Body of pancreas (tissue), 4 donors: ENCODE data around the gene CCL23. TPM values are rescaled to one million over a fixed set of nuclear protein-coding genes. Genes with fewer than 3 reads are reported as not detected.
A peak's percentile ranks its signal among the peaks of the same experiment; 100 is the strongest.

ENCODE experiments used
- ATAC-seq: fragments of 150-250 bp; one replicate; pipeline ENCODE4 v1.9.1; 2016
- DNase-seq, 4 donors: peaks; one replicate each; pipeline ENCODE4 v3.0.0-alpha.2; 2019
- H3K27ac ChIP-seq, 4 donors: fragments of 200-600 bp; sonication (generic); 1 replicate in 3 of 4; 2 replicates in 1 of 4; pipeline versions ENCODE4 v1.5.1 to v1.6.1; 2016 to 2019; ENCODE audit warnings: mild to moderate bottlenecking in 1 of 4, mixed read lengths in 1 of 4, moderate library complexity in 1 of 4
- H3K27me3 ChIP-seq, 2 donors: fragments of 200-600 bp; sonication (generic); one replicate each; pipeline ENCODE4 v1.6.0; 2016; ENCODE audit warnings: mild to moderate bottlenecking in 1 of 2
- H3K36me3 ChIP-seq, 2 donors: fragments of 200-600 bp; sonication (generic); replicated peaks in 1 of 2; 2 replicates each; pipeline ENCODE4 v1.5.1; 2016; ENCODE audit warnings: low read depth in 2 of 2; ENCODE audit not compliant: insufficient read depth in 1 of 2
- H3K4me1 ChIP-seq: fragments of 200-600 bp; sonication (generic); one replicate; pipeline ENCODE4 v1.6.0; 2016
- H3K4me3 ChIP-seq, 2 donors: fragments of 200-600 bp; sonication (generic); 1 replicate in 1 of 2; 2 replicates in 1 of 2; pipeline ENCODE4 v1.5.1; 2016 to 2019
- H3K9me3 ChIP-seq, 3 donors: fragments of 200-600 bp; sonication (generic); 1 replicate in 2 of 3; 2 replicates in 1 of 3; pipeline ENCODE4 v1.5.1; 2016
- CTCF ChIP-seq, 7 experiments: fragments of 450-650 bp in 4 of 7; fragments of 200-600 bp in 3 of 7; sonication (generic) in 3 of 7; IDR thresholded peaks; one replicate each; pipeline ENCODE4 v1.5.1; 2016 to 2019; ENCODE audit warnings: antibody characterized with exemption in 7 of 7
- POLR2A ChIP-seq, 3 donors: fragments of 450-650 bp; IDR thresholded peaks; one replicate each; pipeline ENCODE4 v1.6.1; 2016; ENCODE audit warnings: antibody characterized with exemption in 3 of 3, mild to moderate bottlenecking in 2 of 3
- WGBS, 2 donors: methylation state at CpG; one replicate each; pipeline ENCODE4 v1.1.5; 2017; 5-methylcytosine and 5-hydroxymethylcytosine counted together
- intact Hi-C: fragments of 100-400 bp; cut with DNase I; formaldehyde crosslinking; loops from one replicate; pipeline ENCODE4 v1.15.1; 2023
- total RNA-seq, 2 donors: library from RNA; depleted of rRNA; stranded (reverse); fragments of >200 nt; gene quantifications; one replicate each; pipeline ENCODE4 v1.1.0, GENCODE V29; 2016

The CCL23 gene
- total RNA-seq, 2 donors from 2014 or later: 2.6 TPM; not detected in 1

- no peak overlapping the region for H3K27ac ChIP-seq
- no peak overlapping the region for H3K4me3 ChIP-seq
- no peaks in the 10 kb centered on the region for H3K36me3 ChIP-seq
- H3K4me1 ChIP-seq: no peaks in the 10 kb centered on the region
- H3K9me3 ChIP-seq: no peaks in the 10 kb centered on the region
- ATAC-seq (no peak), DNase-seq (peak in 1 of 4 donors; percentile 15)
- TF ChIP-seq POLR2A (IDR thresholded peaks at IDR 0.05): no peak
- no peak for TF ChIP-seq CTCF (IDR thresholded peaks at IDR 0.05)
- intact Hi-C loops: no loop called here
- no peaks in the 10 kb centered on the region for H3K27me3 ChIP-seq
- 80 to 87% methylated on average over 4 of the region's 4 CpGs for WGBS, 2 donors
Measured at GRCh38 chr17:36036235-36036634, 18.5 kb upstream of the CCL23 start.

GRCh38 chr17:36034127-36034526 lies 16.4 kb upstream of the CCL23 start:
- Histone ChIP-seq H3K27me3 (no peaks in the 10 kb centered on the region), H3K4me1 (no peaks in the 10 kb centered on the region), H3K27ac (no peak overlapping the region), H3K36me3 (no peaks in the 10 kb centered on the region), H3K9me3 (no peaks in the 10 kb centered on the region), H3K4me3 (no peak overlapping the region)
- ATAC-seq (no peak), DNase-seq (no peak)
- no peak for TF ChIP-seq CTCF (IDR thresholded peaks at IDR 0.05)
- no peak for TF ChIP-seq POLR2A (IDR thresholded peaks at IDR 0.05)
- WGBS, 2 donors: 8 to 10% methylated on average over 3 of the region's 3 CpGs
- intact Hi-C loops: no loop called here

GRCh38 chr17:36030956-36031355 lies 13.2 kb upstream of the CCL23 start:
- TF ChIP-seq CTCF (IDR thresholded peaks at IDR 0.05) (no peak), POLR2A (IDR thresholded peaks at IDR 0.05) (no peak)

GRCh38 chr17:36027761-36028160 lies 10.0 kb upstream of the CCL23 start:
- H3K27me3 ChIP-seq: no peaks in the 10 kb centered on the region
- TF ChIP-seq POLR2A (IDR thresholded peaks at IDR 0.05) (no peak), CTCF (IDR thresholded peaks at IDR 0.05) (no peak)

More at GRCh38 chr17:36030956-36031355, 13.2 kb upstream of the CCL23 start:
- Histone ChIP-seq H3K36me3 (no peaks in the 10 kb centered on the region), H3K27me3 (no peaks in the 10 kb centered on the region), H3K4me3 (no peak overlapping the region), H3K27ac (no peak overlapping the region), H3K4me1 (no peaks in the 10 kb centered on the region), H3K9me3 (no peaks in the 10 kb centered on the region)
- 81 to 96% methylated on average over 1 of the region's 1 CpG for WGBS, 2 donors
- no peak for DNase-seq
- ATAC-seq: no peak
- intact Hi-C loops: no loop called here

DNA sequence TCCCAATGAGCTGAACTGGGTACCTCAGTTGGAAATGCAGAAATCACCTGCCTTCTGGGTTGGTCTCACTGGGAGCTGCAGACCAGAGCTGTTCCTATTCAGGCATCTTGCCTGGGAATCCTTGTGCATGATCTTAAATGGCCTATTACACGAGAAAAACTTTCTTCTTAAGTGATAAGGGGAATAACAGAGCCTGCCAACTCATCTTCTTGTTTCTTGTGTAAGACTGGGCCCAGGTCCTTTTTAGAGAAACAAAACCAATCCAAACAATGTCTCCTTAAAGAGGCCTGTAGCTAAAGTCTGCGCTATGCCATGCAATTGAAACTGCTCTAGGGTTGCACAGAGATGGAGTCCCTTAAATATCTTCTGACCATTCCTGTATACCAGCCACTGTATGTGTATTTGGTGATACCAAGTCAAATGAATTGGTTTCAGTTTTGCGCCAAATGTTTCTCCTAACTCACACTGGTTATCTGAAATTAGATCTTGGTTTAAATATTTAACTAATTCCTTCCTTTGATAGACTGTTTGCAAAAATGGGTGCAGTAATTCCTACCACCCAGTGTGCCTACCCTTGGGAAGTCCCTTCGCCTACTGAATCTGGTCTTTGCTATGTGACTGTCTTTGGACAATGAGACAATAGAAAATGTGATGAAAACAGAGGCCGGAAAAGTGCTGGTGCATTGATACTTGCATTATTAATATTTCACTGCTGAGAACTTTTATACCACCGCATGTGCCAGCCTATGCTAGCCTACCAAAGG lies 6.5 kb upstream of the CCL23 start:
- Histone ChIP-seq H3K27me3 (no peaks in the 10 kb centered on the region), H3K27ac (peak overlapping the region in 2 of 4 donors; percentile 24 to 43), H3K36me3 (no peaks in the 10 kb centered on the region), H3K4me3 (no peak overlapping the region), H3K9me3 (no peaks in the 10 kb centered on the region), H3K4me1 (peaks cover 13% of the 10 kb centered on the region)
- TF ChIP-seq POLR2A (IDR thresholded peaks at IDR 0.05): no peak
- no peak for TF ChIP-seq CTCF (IDR thresholded peaks at IDR 0.05)
- WGBS, 2 donors: 61 to 67% methylated on average over 6 of the region's 6 CpGs
- DNase-seq (no peak), ATAC-seq (peak; percentile 68)
- intact Hi-C loops: no loop called here

More at GRCh38 chr17:36027761-36028160, 10.0 kb upstream of the CCL23 start:
- intact Hi-C loops: no loop called here
- peaks cover 13% of the 10 kb centered on the region for H3K4me1 ChIP-seq
- no peak for ATAC-seq
- WGBS, 2 donors: 40 to 54% methylated on average over 4 of the region's 4 CpGs
- no peak overlapping the region for H3K4me3 ChIP-seq
- DNase-seq: no peak
- no peaks in the 10 kb centered on the region for H3K9me3 ChIP-seq
- H3K27ac ChIP-seq: no peak overlapping the region
- no peaks in the 10 kb centered on the region for H3K36me3 ChIP-seq
